NT2/D1 (cell line): Measurements from ENCODE around the gene GNAI1.

ENCODE experiments used
- DNase-seq: peaks from one replicate; pipeline ENCODE4 v3.0.0-alpha.2; 2011; ENCODE audit warnings: low read depth, low spot score
- H3K27me3 ChIP-seq: 2 replicates; pipeline ENCODE4 v1.6.0; 2011; ENCODE audit warnings: mild to moderate bottlenecking; ENCODE audit not compliant: insufficient read length, insufficient read depth
- H3K36me3 ChIP-seq: 2 replicates; pipeline ENCODE4 v1.6.1; 2011; ENCODE audit warnings: mild to moderate bottlenecking, low read length, mixed read lengths; ENCODE audit not compliant: insufficient read depth, insufficient read length
- H3K4me1 ChIP-seq: 2 replicates; pipeline ENCODE4 v1.5.1; 2011; ENCODE audit not compliant: insufficient read depth, insufficient read length
- H3K4me3 ChIP-seq: 2 replicates; pipeline ENCODE4 v1.5.1; 2011; ENCODE audit warnings: low read depth; ENCODE audit not compliant: insufficient read length
- H3K9ac ChIP-seq: 2 replicates; pipeline ENCODE4 v1.6.0; 2011; ENCODE audit warnings: low read depth; ENCODE audit not compliant: insufficient read length
- H3K9me3 ChIP-seq: 2 replicates; pipeline ENCODE4 v1.5.1; 2011; ENCODE audit warnings: mild to moderate bottlenecking, low read length; ENCODE audit not compliant: insufficient read depth
- SUZ12 ChIP-seq: IDR thresholded peaks from 2 replicates; pipeline ENCODE4 v1.6.1; 2011; ENCODE audit not compliant: insufficient read length, insufficient read depth; ENCODE audit errors: extremely low read depth
- YY1 ChIP-seq: IDR thresholded peaks from 2 replicates; pipeline ENCODE4 v1.6.1; 2011; ENCODE audit not compliant: insufficient read length, insufficient read depth
- ZNF274 ChIP-seq: IDR thresholded peaks from 2 replicates; pipeline ENCODE4 v1.6.1; 2011; ENCODE audit warnings: mild to moderate bottlenecking, low read depth, low read length

Gene GNAI1

DNA sequence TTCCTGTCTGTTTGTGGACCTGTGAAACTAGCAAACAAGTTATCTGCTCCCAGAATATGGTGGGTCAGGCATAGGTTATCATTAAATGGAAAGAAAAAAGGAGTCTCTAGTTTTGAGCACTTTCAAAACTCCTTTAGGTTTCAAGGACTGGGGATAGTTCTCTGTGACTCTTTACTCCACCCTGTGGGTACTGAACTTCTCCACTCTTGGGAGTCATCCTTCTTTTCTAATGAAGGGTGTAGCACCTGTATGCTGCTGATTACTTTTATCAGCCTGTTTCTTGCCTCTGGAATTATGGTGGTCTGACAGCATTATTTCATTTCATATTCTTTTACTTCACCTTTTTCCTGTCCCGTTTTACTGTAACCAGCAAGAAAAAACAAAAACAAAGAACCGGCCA, 6.7 kb downstream of the GNAI1 start:
- Histone ChIP-seq H3K27me3 (no peaks in the 10 kb centered on the region), H3K9me3 (no peaks in the 10 kb centered on the region), H3K4me3 (no peak overlapping the region), H3K9ac (no peak overlapping the region), H3K4me1 (no peaks in the 10 kb centered on the region), H3K36me3 (no peaks in the 10 kb centered on the region)
- no peak for DNase-seq
- TF ChIP-seq ZNF274 (no peak), YY1 (no peak), SUZ12 (no peak)

DNA sequence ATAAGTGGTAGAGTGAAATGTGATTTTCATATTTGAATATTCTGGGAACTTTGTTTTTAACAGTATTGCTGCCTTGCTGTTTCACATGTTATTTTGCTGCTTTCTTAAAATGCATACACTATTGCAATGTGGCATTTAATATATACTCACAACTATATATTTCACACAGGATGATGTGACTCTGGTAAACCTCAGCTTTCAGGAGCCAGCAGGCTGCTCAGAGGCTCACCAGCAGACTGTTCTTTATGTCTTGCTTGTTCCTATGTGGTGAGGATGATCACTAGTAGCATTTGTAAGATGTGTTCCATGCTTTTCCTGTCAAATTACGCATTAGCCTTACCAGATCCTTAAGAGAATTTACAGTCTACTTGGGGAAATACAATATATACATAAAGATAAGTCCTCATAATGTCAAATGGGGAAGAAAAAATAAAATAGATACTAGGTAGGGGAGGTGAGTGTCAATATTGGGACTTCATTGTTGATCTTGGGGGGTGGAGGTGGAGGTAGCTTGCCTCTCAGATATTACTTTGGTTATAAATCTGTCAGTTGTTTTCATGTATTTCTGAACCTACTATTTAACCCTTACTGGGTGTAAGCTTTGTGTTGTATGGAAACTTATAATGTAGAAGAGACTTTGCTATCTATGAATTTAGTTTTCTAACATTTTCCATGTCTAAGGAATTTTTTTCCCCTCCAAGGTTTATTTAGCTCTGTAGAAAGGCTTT, 8.4 kb downstream of the GNAI1 start:
- Histone ChIP-seq H3K27me3 (no peaks in the 10 kb centered on the region), H3K4me3 (no peak overlapping the region), H3K36me3 (no peaks in the 10 kb centered on the region), H3K9me3 (no peaks in the 10 kb centered on the region), H3K4me1 (no peaks in the 10 kb centered on the region), H3K9ac (no peak overlapping the region)
- TF ChIP-seq SUZ12, result no peak
- TF ChIP-seq ZNF274, result no peak
- no peak for TF ChIP-seq YY1
- no peak for DNase-seq

DNA sequence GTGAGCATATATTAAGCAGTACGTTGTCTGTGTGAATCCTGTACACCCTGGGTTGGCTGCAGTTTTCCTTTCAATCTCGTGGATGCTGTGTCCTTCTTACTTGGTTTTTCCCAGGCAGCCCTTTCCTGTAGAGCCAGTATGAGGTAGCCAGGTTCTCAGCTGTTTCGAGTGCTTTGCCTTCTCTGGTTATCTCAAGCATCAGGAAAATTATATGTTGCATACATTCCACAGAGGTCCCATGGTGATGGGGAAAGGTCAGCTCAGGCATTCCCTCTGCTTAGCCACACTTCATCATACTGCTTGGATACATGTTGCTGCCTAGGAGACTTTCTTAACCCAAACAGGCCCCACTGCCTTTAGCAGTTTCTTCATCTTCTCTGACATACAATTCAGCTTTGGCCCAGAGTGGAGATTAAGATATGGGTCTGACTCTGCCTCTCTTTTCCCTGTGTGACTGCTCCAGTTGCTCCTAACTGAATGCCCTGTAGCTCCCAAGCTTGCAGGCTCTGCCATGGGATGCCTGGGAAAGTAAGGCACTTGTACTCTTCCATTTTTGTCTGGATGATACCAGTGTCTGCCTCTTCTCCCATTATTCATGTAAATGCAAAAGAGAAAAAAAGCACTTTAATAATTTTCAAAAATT, 11.3 kb downstream of the GNAI1 start:
- Histone ChIP-seq H3K27me3 (no peaks in the 10 kb centered on the region), H3K4me3 (no peak overlapping the region), H3K9ac (no peak overlapping the region), H3K9me3 (no peaks in the 10 kb centered on the region), H3K4me1 (no peaks in the 10 kb centered on the region), H3K36me3 (no peaks in the 10 kb centered on the region)
- DNase-seq, result no peak
- TF ChIP-seq ZNF274 (no peak), YY1 (no peak), SUZ12 (no peak)

DNA sequence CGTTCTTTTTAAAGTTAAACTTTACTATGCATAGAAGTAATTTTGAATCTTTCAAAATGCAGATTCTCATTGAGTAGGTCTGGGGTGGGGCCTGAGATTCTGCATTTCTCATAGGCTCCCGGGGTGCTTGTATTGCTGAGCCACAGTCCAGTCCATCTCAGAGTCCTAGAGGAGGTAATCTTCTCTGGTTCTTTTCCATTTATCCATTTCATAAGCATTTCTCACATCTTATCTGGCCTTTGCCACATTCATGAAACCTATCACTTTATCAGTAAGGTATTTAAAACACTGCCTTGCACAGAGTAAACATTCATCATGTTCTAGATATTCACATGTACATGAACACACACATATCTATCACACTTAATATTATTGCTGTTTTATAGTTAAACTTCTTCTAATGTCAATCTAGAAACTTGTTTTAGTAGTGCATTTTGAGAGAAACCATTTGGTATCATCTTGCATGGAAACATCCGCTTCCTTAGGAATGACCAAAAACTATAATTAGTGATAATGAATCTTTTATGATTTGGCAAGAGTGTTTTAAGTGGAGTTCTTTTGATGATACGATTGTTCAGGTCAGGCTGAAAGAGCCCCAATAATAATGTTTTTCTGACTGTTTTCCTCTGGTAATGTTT, 12.0 kb downstream of the GNAI1 start:
- Histone ChIP-seq H3K9me3 (no peaks in the 10 kb centered on the region), H3K4me3 (no peak overlapping the region), H3K4me1 (no peaks in the 10 kb centered on the region), H3K27me3 (no peaks in the 10 kb centered on the region), H3K36me3 (no peaks in the 10 kb centered on the region), H3K9ac (no peak overlapping the region)
- DNase-seq, result no peak
- TF ChIP-seq YY1, result no peak
- TF ChIP-seq ZNF274, result no peak
- no peak for TF ChIP-seq SUZ12

DNA sequence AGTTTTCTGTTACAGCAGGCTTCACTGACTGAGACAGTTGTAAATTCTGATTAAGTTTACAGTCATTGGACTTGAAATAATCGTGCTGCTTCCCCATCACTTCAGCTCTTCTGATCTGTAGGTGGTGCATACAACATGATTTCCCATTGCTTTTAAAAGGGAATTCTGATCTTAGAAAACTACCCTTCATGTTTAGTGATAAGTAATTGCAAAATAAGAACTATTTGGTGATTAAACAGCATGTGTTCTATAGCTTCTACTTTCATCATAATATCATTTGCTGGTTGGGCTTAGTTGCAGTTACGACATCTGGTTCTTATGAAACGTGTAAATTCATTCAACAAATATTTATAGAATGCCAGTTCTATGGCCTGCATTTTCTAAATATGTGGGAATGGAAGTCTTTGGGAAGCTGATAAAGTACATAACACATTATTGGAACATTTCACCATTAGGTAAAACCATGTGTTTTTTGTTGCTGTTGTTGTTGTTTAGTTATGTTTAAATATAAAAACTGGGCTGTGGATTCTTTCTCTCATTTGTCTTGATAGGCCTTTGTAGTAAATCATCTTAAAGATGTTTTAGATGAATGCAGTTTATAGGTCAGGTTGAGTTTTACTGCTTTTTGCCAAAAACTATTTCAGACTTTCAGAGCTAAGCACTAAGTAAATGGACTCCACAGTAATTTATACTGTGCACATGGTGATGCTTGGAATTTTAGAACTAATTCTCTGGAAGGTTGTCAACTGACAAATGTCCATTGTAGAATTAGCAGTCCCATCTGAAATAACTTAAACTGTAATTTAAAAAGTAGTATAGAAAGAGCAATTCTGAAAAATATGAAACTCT, 13.1 kb downstream of the GNAI1 start:
- Histone ChIP-seq H3K27me3 (no peaks in the 10 kb centered on the region), H3K9ac (no peak overlapping the region), H3K4me3 (no peak overlapping the region), H3K36me3 (no peaks in the 10 kb centered on the region), H3K4me1 (no peaks in the 10 kb centered on the region), H3K9me3 (no peaks in the 10 kb centered on the region)
- no peak for DNase-seq
- TF ChIP-seq YY1, result no peak
- no peak for TF ChIP-seq SUZ12

DNA sequence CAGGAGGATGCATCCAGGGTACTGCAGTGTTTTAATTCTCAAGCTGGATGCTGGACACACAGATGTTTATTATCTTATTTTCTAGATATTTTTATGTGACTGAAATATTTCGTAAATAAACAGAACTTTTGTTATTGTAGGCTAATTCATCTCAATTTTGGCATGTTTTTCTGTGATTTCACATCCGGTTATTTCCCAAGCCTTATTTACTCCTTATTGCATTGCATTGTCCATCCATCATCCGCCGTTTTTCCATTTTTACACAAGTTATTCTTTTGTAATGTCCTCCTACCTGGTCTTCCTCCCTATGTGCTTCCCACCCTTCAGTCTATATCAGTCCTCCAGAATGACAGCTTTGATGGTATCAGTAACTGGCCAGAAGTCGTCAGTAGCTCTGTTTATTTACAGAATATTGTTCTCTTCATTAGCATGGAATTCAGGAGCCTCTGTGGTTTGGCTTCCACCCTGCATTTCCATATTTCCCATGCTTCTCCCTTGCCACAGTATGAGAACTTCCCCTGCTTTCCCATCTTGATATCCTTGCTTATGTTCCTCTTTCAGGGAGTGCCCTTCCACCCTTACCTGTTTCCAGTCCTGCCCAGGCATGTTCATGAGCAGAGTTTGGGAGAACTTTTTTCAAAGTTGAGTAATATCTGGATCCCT, 16.1 kb downstream of the GNAI1 start:
- DNase-seq, result no peak
- Histone ChIP-seq H3K9me3 (no peaks in the 10 kb centered on the region), H3K4me3 (no peak overlapping the region), H3K4me1 (no peaks in the 10 kb centered on the region), H3K27me3 (no peaks in the 10 kb centered on the region), H3K9ac (no peak overlapping the region), H3K36me3 (no peaks in the 10 kb centered on the region)
- TF ChIP-seq YY1, result no peak
- TF ChIP-seq ZNF274, result no peak
- no peak for TF ChIP-seq SUZ12

DNA sequence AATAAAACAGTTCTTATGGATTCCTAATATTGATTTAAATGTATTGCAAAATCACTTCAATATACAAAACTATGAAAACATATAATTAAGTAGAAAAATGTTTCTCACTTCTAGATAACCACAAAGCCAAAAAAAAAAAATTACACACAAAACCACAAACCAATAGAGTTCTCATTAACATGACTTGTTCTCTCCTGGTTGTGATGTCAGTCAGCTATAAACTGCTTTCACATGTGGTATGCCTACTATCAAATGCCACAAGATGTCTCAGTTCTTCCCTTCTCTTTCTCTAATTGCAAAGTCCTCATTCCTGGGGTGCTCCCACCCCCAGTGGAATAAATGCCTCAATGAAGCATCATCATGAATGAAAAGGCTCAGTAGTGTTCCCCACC, 16.6 kb downstream of the GNAI1 start:
- no peak overlapping the region for H3K9ac ChIP-seq
- TF ChIP-seq YY1, result no peak
- no peak for TF ChIP-seq SUZ12
- TF ChIP-seq ZNF274, result no peak
- no peaks in the 10 kb centered on the region for H3K36me3 ChIP-seq
- DNase-seq, result no peak
- H3K27me3 ChIP-seq, result no peaks in the 10 kb centered on the region
- H3K9me3 ChIP-seq, result no peaks in the 10 kb centered on the region
- H3K4me1 ChIP-seq, result no peaks in the 10 kb centered on the region
- H3K4me3 ChIP-seq, result no peak overlapping the region
